ENCODE data around the gene SAP30L.

SAP30L gene

GRCh38 chr5:154509784-154510555, 64.2 kb downstream of the SAP30L start:
- no peak for DNase-seq (ENCODE audit: low read depth)

Measured in fibroblast of the conjunctiva (primary cell).